H1 (cell line): Measurements from ENCODE around the gene CACNA2D3. TPM values are rescaled to one million over a fixed set of nuclear protein-coding genes. Genes with fewer than 3 reads are reported as not detected.

Source experiments
- CTCF ChIA-PET: fragments of 300-600 bp; sonication (Branson Sonifier 250); formaldehyde crosslinking; loops from one replicate; lab custom pipeline; 2021; ENCODE audit not compliant: partially characterized antibody; lab: Charles Lee
- POLR2A ChIA-PET: fragments of 300-600 bp; sonication (Branson Sonifier 250); formaldehyde crosslinking; loops from one replicate; lab custom pipeline; 2021; ENCODE audit warnings: inconsistent platforms; ENCODE audit not compliant: partially characterized antibody; lab: Charles Lee
- DNase-seq, 2 experiments: peaks; one replicate each; pipeline versions ENCODE4 v3.0.0 to v3.0.0-alpha.2; 2010 to 2022; ENCODE audit warnings: low spot score in 2 of 2, low read depth in 1 of 2, mixed read lengths in 1 of 2
- FAIRE-seq: peaks from 2 replicates; lab custom pipeline; 2011; peaks lifted over from hg19 to GRCh38; lab: Jason Lieb, UNC
- H2AFZ ChIP-seq: 2 replicates; pipeline ENCODE4 v1.8.1; 2012; ENCODE audit warnings: low read length, inconsistent platforms
- H2AK5ac ChIP-seq: 2 replicates; pipeline ENCODE4 v1.6.1; 2013; ENCODE audit warnings: low read depth, low read length
- H2BK120ac ChIP-seq: replicated peaks from 2 replicates; pipeline ENCODE3; 2013; ENCODE audit warnings: low read depth, low read length, inconsistent platforms
- H2BK12ac ChIP-seq: 2 replicates; pipeline ENCODE4 v1.6.1; 2013; ENCODE audit warnings: low read depth, low read length
- H2BK15ac ChIP-seq: 2 replicates; pipeline ENCODE4 v1.6.1; 2013; ENCODE audit warnings: low read length
- H2BK20ac ChIP-seq: 2 replicates; pipeline ENCODE4 v1.6.1; 2013; ENCODE audit warnings: low read length
- H2BK5ac ChIP-seq: 2 replicates; pipeline ENCODE4 v1.6.1; 2013; ENCODE audit warnings: low read depth, low read length
- H3K14ac ChIP-seq: 2 replicates; pipeline ENCODE4 v1.6.1; 2013; ENCODE audit warnings: inconsistent platforms; ENCODE audit not compliant: insufficient read length
- H3K18ac ChIP-seq: 2 replicates; pipeline ENCODE4 v1.6.1; 2013; ENCODE audit warnings: low read length; ENCODE audit errors: extremely low read depth
- H3K23ac ChIP-seq: 2 replicates; pipeline ENCODE4 v1.6.1; 2013; ENCODE audit warnings: inconsistent platforms; ENCODE audit not compliant: insufficient read length
- H3K23me2 ChIP-seq: 2 replicates; pipeline ENCODE4 v1.6.1; 2013; ENCODE audit warnings: low read depth, low read length
- H3K27ac ChIP-seq: 2 replicates; pipeline ENCODE4 v1.6.1; 2011; ENCODE audit warnings: low read depth, low read length, inconsistent platforms
- H3K27me3 ChIP-seq, 4 experiments: replicated peaks in 1 of 4; 1 replicate in 1 of 4; 2 replicates in 3 of 4; pipeline versions ENCODE4 v1.6.1 to v1.8.1; 2011 to 2013; ENCODE audit warnings: low read length in 3 of 4, mild to moderate bottlenecking in 3 of 4, inconsistent platforms in 2 of 4, mixed read lengths in 2 of 4, moderate library complexity in 1 of 4; ENCODE audit not compliant: control insufficient read depth in 3 of 4, insufficient read depth in 3 of 4; ENCODE audit errors: extremely low read depth in 1 of 4
- H3K36me3 ChIP-seq, 4 experiments: 2 replicates each; pipeline versions ENCODE4 v1.6.1 to v1.8.1; 2011 to 2013; ENCODE audit warnings: mild to moderate bottlenecking in 4 of 4, low read length in 3 of 4, moderate library complexity in 2 of 4, control low read depth in 1 of 4, inconsistent platforms in 1 of 4; ENCODE audit not compliant: insufficient read depth in 4 of 4, control insufficient read depth in 2 of 4
- H3K4ac ChIP-seq: replicated peaks from 2 replicates; pipeline ENCODE3; 2013; ENCODE audit warnings: low read length, low read depth, mixed read lengths, inconsistent platforms; ENCODE audit not compliant: insufficient read length
- H3K4me1 ChIP-seq, 4 experiments: replicated peaks in 1 of 4; 1 replicate in 1 of 4; 2 replicates in 3 of 4; pipeline versions ENCODE4 v1.6.1 to v1.8.1; 2011 to 2013; ENCODE audit warnings: low read length in 3 of 4, inconsistent platforms in 2 of 4, mixed read lengths in 1 of 4; ENCODE audit not compliant: insufficient read depth in 4 of 4, control insufficient read depth in 3 of 4
- H3K4me2 ChIP-seq, 2 experiments: 2 replicates each; pipeline versions ENCODE4 v1.6.1 to v1.8.1; 2011 to 2013; ENCODE audit warnings: low read depth in 2 of 2, low read length in 2 of 2, control low read depth in 1 of 2, inconsistent platforms in 1 of 2, mild to moderate bottlenecking in 1 of 2; ENCODE audit not compliant: insufficient read depth in 1 of 2
- H3K4me3 ChIP-seq, 4 experiments: fragments of 200-600, 300-600 bp in 1 of 4; sonication (generic), shearing (Covaris generic), sonication (Bioruptor Twin) in 1 of 4; 2 replicates each; pipeline versions ENCODE4 v1.5.1 to v1.8.1; 2011 to 2016; ENCODE audit warnings: low read length in 4 of 4, low read depth in 3 of 4, control low read depth in 2 of 4, inconsistent platforms in 2 of 4, mild to moderate bottlenecking in 2 of 4, mixed read lengths in 1 of 4, moderate library complexity in 1 of 4; ENCODE audit not compliant: insufficient read depth in 2 of 4; ENCODE audit errors: extremely low read depth in 1 of 4
- H3K56ac ChIP-seq: replicated peaks from 2 replicates; pipeline ENCODE3; 2013; ENCODE audit warnings: low read depth, mild to moderate bottlenecking, mixed read lengths, low read length, inconsistent platforms; ENCODE audit not compliant: insufficient read length
- H3K79me1 ChIP-seq: 2 replicates; pipeline ENCODE4 v1.6.1; 2013; ENCODE audit warnings: low read depth, low read length, control low read depth
- H3K79me2 ChIP-seq, 2 experiments: 2 replicates each; pipeline versions ENCODE4 v1.6.1 to v1.8.1; 2012 to 2013; ENCODE audit warnings: low read length in 2 of 2, mild to moderate bottlenecking in 2 of 2, inconsistent platforms in 1 of 2; ENCODE audit not compliant: insufficient read depth in 2 of 2, control insufficient read depth in 1 of 2
- H3K9ac ChIP-seq, 4 experiments: replicated peaks in 1 of 4; 1 replicate in 1 of 4; 2 replicates in 3 of 4; pipeline versions ENCODE4 v1.6.1 to v1.8.1; 2011 to 2013; ENCODE audit warnings: low read depth in 3 of 4, low read length in 3 of 4, control low read depth in 2 of 4, mild to moderate bottlenecking in 2 of 4, moderate library complexity in 2 of 4, inconsistent platforms in 1 of 4; ENCODE audit errors: extremely low read depth in 1 of 4
- H3K9me3 ChIP-seq, 2 experiments: 2 replicates each; pipeline versions ENCODE4 v1.6.1 to v1.8.1; 2012 to 2013; ENCODE audit warnings: mild to moderate bottlenecking in 2 of 2, moderate library complexity in 2 of 2, control low read depth in 1 of 2, inconsistent platforms in 1 of 2, low read depth in 1 of 2, low read length in 1 of 2, mixed read lengths in 1 of 2; ENCODE audit not compliant: insufficient read depth in 2 of 2
- H4K20me1 ChIP-seq, 2 experiments: replicated peaks in 1 of 2; 2 replicates each; pipeline versions ENCODE3 to v1.8.1; 2011 to 2013; ENCODE audit warnings: inconsistent platforms in 2 of 2, low read length in 2 of 2, mild to moderate bottlenecking in 1 of 2; ENCODE audit not compliant: insufficient read depth in 2 of 2, control insufficient read depth in 1 of 2
- H4K5ac ChIP-seq: 2 replicates; pipeline ENCODE4 v1.6.1; 2013; ENCODE audit warnings: low read length, low read depth, mixed read lengths, inconsistent platforms; ENCODE audit not compliant: insufficient read length
- H4K8ac ChIP-seq: 2 replicates; pipeline ENCODE4 v1.8.0; 2013; ENCODE audit warnings: mild to moderate bottlenecking, moderate library complexity, low read length, inconsistent platforms; ENCODE audit not compliant: insufficient read depth; ENCODE audit errors: extremely low read depth
- H4K91ac ChIP-seq: replicated peaks from 2 replicates; pipeline ENCODE3; 2013; ENCODE audit warnings: low read length, mixed read lengths, inconsistent platforms; ENCODE audit not compliant: insufficient read length
- CREB1 ChIP-seq: IDR thresholded peaks from 2 replicates; pipeline ENCODE4 v1.6.1; 2012; ENCODE audit warnings: inconsistent platforms
- EP300 ChIP-seq, 2 experiments: IDR thresholded peaks; 1 replicate in 1 of 2; 2 replicates in 1 of 2; pipeline ENCODE4 v1.6.1; 2011 to 2012; ENCODE audit warnings: low read depth in 2 of 2, low read length in 2 of 2, mild to moderate bottlenecking in 2 of 2, borderline replicate concordance in 1 of 2, inconsistent platforms in 1 of 2, moderate library complexity in 1 of 2
- HDAC6 ChIP-seq: IDR thresholded peaks from one replicate; pipeline ENCODE4 v1.7.1; 2012; ENCODE audit warnings: low read depth, mild to moderate bottlenecking, inconsistent platforms, low read length, moderate library complexity
- KDM4A ChIP-seq: IDR thresholded peaks from one replicate; pipeline ENCODE4 v1.7.1; 2012; ENCODE audit warnings: low read depth, mild to moderate bottlenecking, moderate library complexity, low read length, inconsistent platforms; ENCODE audit not compliant: severe bottlenecking
- NRF1 ChIP-seq: IDR thresholded peaks from 2 replicates; pipeline ENCODE4 v1.6.1; 2011; ENCODE audit warnings: mild to moderate bottlenecking, low read depth, low read length, improper control_type of control experiment
- POLR2A ChIP-seq, 2 experiments: IDR thresholded peaks; 1 replicate in 1 of 2; 2 replicates in 1 of 2; pipeline ENCODE4 v1.6.1; 2011; ENCODE audit warnings: low read depth in 2 of 2, low read length in 2 of 2, mild to moderate bottlenecking in 2 of 2; ENCODE audit errors: control extremely low read depth in 1 of 2
- SRF ChIP-seq: IDR thresholded peaks from 2 replicates; pipeline ENCODE4 v1.6.1; 2011; ENCODE audit warnings: mild to moderate bottlenecking, low read depth, low read length, moderate library complexity
- TAF7 ChIP-seq: optimal IDR thresholded peaks from 2 replicates; pipeline ENCODE3; 2011; ENCODE audit warnings: low read depth, mild to moderate bottlenecking, inconsistent platforms, low read length, moderate library complexity, borderline replicate concordance
- WGBS, 2 experiments: shearing (Covaris generic) in 1 of 2; methylation state at CpG; one replicate each; pipeline versions ENCODE4 v1.1.6 to v1.1.7; 2013 to 2015; ENCODE audit warnings: low lambda C conversion rate in 2 of 2, mixed read lengths in 2 of 2, inconsistent platforms in 1 of 2, low coverage in 1 of 2, missing lambda C conversion rate in 1 of 2; ENCODE audit not compliant: insufficient replicate concordance in 2 of 2, insufficient coverage in 1 of 2, insufficient read length in 1 of 2; ENCODE audit errors: extremely low coverage in 1 of 2, missing lambda C conversion rate in 1 of 2; 5-methylcytosine and 5-hydroxymethylcytosine counted together
- polyA plus RNA-seq, 7 experiments: library from polyadenylated mRNA; depleted of rRNA in 3 of 7; stranded (reverse) in 5 of 7; unstranded in 2 of 7; fragments of >200 nt in 5 of 7; fragments of 200-250 nt in 2 of 7; gene quantifications; 1 replicate in 5 of 7; 2 replicates in 1 of 7; 4 replicates in 1 of 7; pipeline versions ENCODE4 v1.2.1 to v1.2.3, GENCODE V29; 2011 to 2013; ENCODE audit warnings: missing spikeins in 2 of 7, mixed read lengths in 2 of 7
- total RNA-seq: library from RNA; stranded (reverse); fragmentation: NEBNext Ultra II Directional; extraction: Animal tissue kit (Norgen Biotek cat#: 25700); gene quantifications from 2 replicates; pipeline ENCODE4 v1.2.1, GENCODE V29; 2021

CACNA2D3 gene
- total and polyA plus RNA-seq, 2 of the 8 experiments (the other 6 are each of a cell fraction or from before 2014, with no cell fraction given) = 1.5 to 1.8 TPM

DNA sequence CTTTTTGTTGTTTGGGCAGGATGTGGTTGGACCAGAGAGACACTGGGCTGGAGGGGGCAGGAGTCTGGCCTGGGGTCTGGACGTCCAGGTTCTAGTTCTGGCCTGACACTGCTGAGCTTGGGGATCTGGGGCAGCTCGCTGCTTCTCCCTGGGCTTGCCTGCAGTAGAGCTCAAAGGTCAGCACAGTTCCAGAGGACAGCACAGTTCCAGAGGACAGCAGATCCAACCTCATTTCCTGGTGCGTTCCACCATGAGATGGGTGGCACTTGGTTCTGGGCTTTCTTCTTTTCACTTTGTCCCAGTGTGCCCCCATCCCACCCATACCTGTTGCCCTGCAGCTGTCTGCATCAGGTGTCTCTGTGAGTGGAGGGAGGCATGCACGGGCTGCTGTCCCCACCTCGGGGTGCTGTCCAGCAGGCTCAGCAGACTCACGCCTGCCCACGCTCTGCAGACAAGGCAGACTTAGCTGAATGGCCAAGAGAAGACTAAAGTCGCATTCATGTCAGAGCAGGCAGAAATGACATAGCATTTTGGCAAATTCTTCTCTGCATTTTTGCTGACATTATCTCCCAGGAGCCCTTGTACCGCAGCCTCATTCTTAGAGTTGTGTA is 16.7 kb downstream of the CACNA2D3 start:
- Histone ChIP-seq H4K8ac (no peak overlapping the region), H3K9ac (no peak overlapping the region), H3K4me2 (no peak overlapping the region), H3K36me3 (no peaks in the 10 kb centered on the region), H3K56ac (no peak overlapping the region), H3K9me3 (no peaks in the 10 kb centered on the region), H4K5ac (no peak overlapping the region), H3K79me1 (no peaks in the 10 kb centered on the region), H3K4me1 (peaks cover 0 to 7% (median 3%) of the 10 kb centered on the region in 4 experiments; a peak in 2 of 7 replicates), H3K4ac (no peak overlapping the region), H4K20me1 (no peaks in the 10 kb centered on the region), H3K27me3 (no peaks in the 10 kb centered on the region), H2BK120ac (no peak overlapping the region), H2AK5ac (no peak overlapping the region), H3K23me2 (no peaks in the 10 kb centered on the region), H3K79me2 (no peaks in the 10 kb centered on the region), H2BK5ac (no peak overlapping the region), H2BK12ac (no peak overlapping the region), H2BK15ac (peak overlapping the region; percentile 63; the same call in 1 of the 2 replicates), H2AFZ (no peak overlapping the region), H3K4me3 (no peak overlapping the region), H4K91ac (no peak overlapping the region), H3K14ac (no peak overlapping the region), H2BK20ac (0 out of 2 replicates have a peak overlapping the region, but pooled peaks have one; percentile 16), H3K27ac (no peak overlapping the region), H3K18ac (no peak overlapping the region), H3K23ac (no peak overlapping the region)
- 81% methylated on average over 9 of the region's 9 CpGs; no CpG with 5 or more reads in 1 of the 2 experiments for WGBS, 2 experiments
- DNase-seq (no peak), FAIRE-seq (no peak)
- CTCF ChIA-PET = interaction anchor here (1.7 kb wide), 1 partner anchor 200 kb away, joined by 7 read pairs; no protein-coding TSS in a partner anchor
- POLR2A ChIA-PET = no interaction called here
- no peak for TF ChIP-seq SRF
- no peak for TF ChIP-seq KDM4A
- TF ChIP-seq HDAC6 = no peak
- TF ChIP-seq CREB1 = no peak
- no peak for TF ChIP-seq EP300 (IDR thresholded peaks at IDR 0.05; ENCODE audit: borderline replicate concordance in 1 of 2, low read depth in 2 of 2, low read length in 2 of 2)
- no peak for TF ChIP-seq POLR2A (IDR thresholded peaks at IDR 0.05; ENCODE audit: control extremely low read depth in 1 of 2, low read depth in 2 of 2, low read length in 2 of 2)
- no peak for TF ChIP-seq NRF1
- no peak for TF ChIP-seq TAF7
